Motor neuron (in vitro differentiated cells): ENCODE results near the gene RPS6KA1. TPM values are rescaled to one million over a fixed set of nuclear protein-coding genes. Genes with fewer than 3 reads are reported as not detected.

Experiments
- ATAC-seq, 8 experiments: fragments of 200-7000 bp; cut with Tn5 transposase; replicated peaks in 6 of 8; 2 replicates each; pipeline ENCODE4 v1.8.0; 2021; ENCODE audit warnings: mild to moderate bottlenecking in 8 of 8, moderate library complexity in 8 of 8
- H3K27ac ChIP-seq, 2 donors: fragments of 250-450 bp; sonication (Bioruptor Pico); 2 replicates each; pipeline ENCODE4 v1.9.0; 2021; ENCODE audit warnings: antibody characterized with exemption in 2 of 2, mild to moderate bottlenecking in 2 of 2, moderate library complexity in 1 of 2
- H3K4me1 ChIP-seq, 2 donors: fragments of 250-450 bp; sonication (Bioruptor Pico); replicated peaks in 1 of 2; 2 replicates each; pipeline ENCODE4 v1.6.1; 2021; ENCODE audit warnings: antibody characterized with exemption in 2 of 2, mild to moderate bottlenecking in 2 of 2, moderate library complexity in 1 of 2
- H3K4me3 ChIP-seq, 5 donors: fragments of 250-450 bp; sonication (Bioruptor Pico); 2 replicates each; pipeline ENCODE4 v1.9.0; 2021; ENCODE audit warnings: antibody characterized with exemption in 5 of 5, mild to moderate bottlenecking in 5 of 5, moderate library complexity in 4 of 5
- WGBS, 10 experiments: fragments of 450-650 bp; shearing (Covaris generic); methylation state at CpG; one replicate each; pipeline ENCODE4 v1.0.0; 2022; 5-methylcytosine and 5-hydroxymethylcytosine counted together
- in situ Hi-C, 9 experiments: fragments of 400-800 bp; cut with MboI; loops; one replicate each; pipeline ENCODE4 v1.15.0; 2021; ENCODE audit warnings: low sequenced_read_pairs in 9 of 9, low pct_unique_long_range_greater_than_20kb in 2 of 9; ENCODE audit not compliant: unreplicated experiment in 9 of 9
- total RNA-seq, 8 experiments: library from RNA; unstranded; fragments of 300-600 nt; gene quantifications; 2 replicates each; pipeline versions ENCODE4 v1.2.3 to v1.2.4, GENCODE V29; 2022

The RPS6KA1 gene
- total RNA-seq, 8 experiments from 2014 or later: 1.5 to 11.7 (median 6.0) TPM

GRCh38 chr1:26536521-26536920 is 7.0 kb downstream of the RPS6KA1 start:
- Histone ChIP-seq H3K4me1 (peaks cover under 1 to 3% of the 10 kb centered on the region in 2 donors), H3K27ac (no peak overlapping the region), H3K4me3 (no peak overlapping the region)
- ATAC-seq: no peak
- WGBS, 10 experiments: 100% methylated on average over 1 to 2 of the region's 2 CpGs; no CpG with 5 or more reads in 7 of the 10 experiments
- in situ Hi-C loops: no loop called here

- ATAC-seq: peak in 3 of 8 experiments; percentile 54 to 74 (median 65)
- Histone ChIP-seq H3K27ac (no peak overlapping the region), H3K4me3 (no peak overlapping the region), H3K4me1 (peaks cover 13 to 17% of the 10 kb centered on the region in 2 donors)
- 0 to 100% (median 26%) methylated on average over 1 to 2 of the region's 2 CpGs; no CpG with 5 or more reads in 4 of the 10 experiments for WGBS, 10 experiments
- in situ Hi-C loops: no loop called here
Measured at GRCh38 chr1:26537951-26538352, 8.4 kb downstream of the RPS6KA1 start.

GRCh38 chr1:26538480-26539412 is 9.2 kb downstream of the RPS6KA1 start:
- in situ Hi-C loops: no loop called here
- H3K4me1 ChIP-seq: peaks cover 13 to 17% of the 10 kb centered on the region in 2 donors
- peak in 3 of 8 experiments; percentile 26 to 60 (median 35) for ATAC-seq
- WGBS, 10 experiments: 20 to 94% (median 82%) methylated on average over 1 to 14 of the region's 14 CpGs
- H3K27ac ChIP-seq: no peak overlapping the region
- no peak overlapping the region for H3K4me3 ChIP-seq

GRCh38 chr1:26539722-26540121 is 10.2 kb downstream of the RPS6KA1 start:
- Histone ChIP-seq H3K4me3 (no peak overlapping the region), H3K4me1 (peaks cover 13 to 17% of the 10 kb centered on the region in 2 donors), H3K27ac (no peak overlapping the region)
- ATAC-seq: no peak
- 0 to 64% methylated on average over 1 to 3 of the region's 6 CpGs; no CpG with 5 or more reads in 8 of the 10 experiments for WGBS, 10 experiments
- in situ Hi-C loops: no loop called here

GRCh38 chr1:26540351-26540750 is 10.8 kb downstream of the RPS6KA1 start:
- Histone ChIP-seq H3K4me1 (peaks cover 13 to 17% of the 10 kb centered on the region in 2 donors), H3K4me3 (no peak overlapping the region), H3K27ac (no peak overlapping the region)
- 96 to 100% (median 100%) methylated on average over 1 to 3 of the region's 3 CpGs; no CpG with 5 or more reads in 7 of the 10 experiments for WGBS, 10 experiments
- in situ Hi-C loops: no loop called here
- ATAC-seq: no peak

GRCh38 chr1:26541431-26541815 is 11.9 kb downstream of the RPS6KA1 start:
- 71 to 100% (median 78%) methylated on average over 1 to 5 of the region's 7 CpGs; no CpG with 5 or more reads in 6 of the 10 experiments for WGBS, 10 experiments
- ATAC-seq: peak in 3 of 8 experiments; percentile 3 to 6 (median 5)
- no peak overlapping the region for H3K4me3 ChIP-seq
- in situ Hi-C loops: no loop called here
- no peak overlapping the region for H3K27ac ChIP-seq
- peaks cover 13 to 17% of the 10 kb centered on the region in 2 donors for H3K4me1 ChIP-seq

GRCh38 chr1:26541816-26542711 is 12.5 kb downstream of the RPS6KA1 start:
- in situ Hi-C loops: no loop called here
- H3K4me3 ChIP-seq: no peak overlapping the region
- H3K27ac ChIP-seq: peak overlapping the region in 1 of 2 donors; percentile 66
- H3K4me1 ChIP-seq: peaks cover 13 to 17% of the 10 kb centered on the region in 2 donors
- WGBS, 10 experiments: 20 to 78% (median 60%) methylated on average over 1 to 12 of the region's 18 CpGs; no CpG with 5 or more reads in 1 of the 10 experiments
- peak; percentile 24 to 84 (median 75) for ATAC-seq

- Histone ChIP-seq H3K4me1 (peaks cover 13 to 15% of the 10 kb centered on the region in 2 donors), H3K4me3 (no peak overlapping the region), H3K27ac (peak overlapping the region in 1 of 2 donors; percentile 66)
- WGBS, 10 experiments: 17 to 100% (median 88%) methylated on average over 1 to 7 of the region's 9 CpGs; no CpG with 5 or more reads in 3 of the 10 experiments
- in situ Hi-C loops: no loop called here
- ATAC-seq: peak in 2 of 8 experiments; percentile 1 to 4
Measured at GRCh38 chr1:26542771-26543451, 13.3 kb downstream of the RPS6KA1 start.

- Histone ChIP-seq H3K27ac (no peak overlapping the region), H3K4me3 (no peak overlapping the region), H3K4me1 (peaks cover 13 to 14% of the 10 kb centered on the region in 2 donors)
- in situ Hi-C loops: no loop called here
- ATAC-seq: no peak
- 78 to 100% (median 85%) methylated on average over 1 to 4 of the region's 5 CpGs; no CpG with 5 or more reads in 4 of the 10 experiments for WGBS, 10 experiments
Measured at GRCh38 chr1:26543462-26543861, 13.9 kb downstream of the RPS6KA1 start.

- H3K4me3 ChIP-seq: no peak overlapping the region
- no peak overlapping the region for H3K27ac ChIP-seq
- H3K4me1 ChIP-seq: peaks cover 13 to 14% of the 10 kb centered on the region in 2 donors
- ATAC-seq: no peak
- WGBS, 10 experiments: 75 to 100% (median 89%) methylated on average over 1 to 4 of the region's 5 CpGs; no CpG with 5 or more reads in 4 of the 10 experiments
- in situ Hi-C loops: no loop called here
Measured at GRCh38 chr1:26544126-26544525, 14.6 kb downstream of the RPS6KA1 start.

- Histone ChIP-seq H3K27ac (no peak overlapping the region), H3K4me1 (peaks cover 13 to 14% of the 10 kb centered on the region in 2 donors), H3K4me3 (no peak overlapping the region)
- ATAC-seq: no peak
- 94 to 100% (median 96%) methylated on average over 1 to 3 of the region's 4 CpGs; no CpG with 5 or more reads in 7 of the 10 experiments for WGBS, 10 experiments
- in situ Hi-C loops: no loop called here
Measured at GRCh38 chr1:26545969-26546323, 16.4 kb downstream of the RPS6KA1 start.

- ATAC-seq: no peak
- Histone ChIP-seq H3K4me1 (peaks cover 13 to 14% of the 10 kb centered on the region in 2 donors), H3K4me3 (no peak overlapping the region), H3K27ac (no peak overlapping the region)
- WGBS, 10 experiments: 63 to 93% (median 88%) methylated on average over 2 to 6 of the region's 8 CpGs; no CpG with 5 or more reads in 5 of the 10 experiments
- in situ Hi-C loops: no loop called here
Measured at GRCh38 chr1:26546375-26546774, 16.8 kb downstream of the RPS6KA1 start.
